ENCODE results near the gene UNC45A. TPM values are rescaled to one million over a fixed set of nuclear protein-coding genes. Genes with fewer than 3 reads are reported as not detected.

UNC45A gene
- polyA plus RNA-seq, 3 donors = 71.9 to 76.7 (median 73.3) TPM

DNA sequence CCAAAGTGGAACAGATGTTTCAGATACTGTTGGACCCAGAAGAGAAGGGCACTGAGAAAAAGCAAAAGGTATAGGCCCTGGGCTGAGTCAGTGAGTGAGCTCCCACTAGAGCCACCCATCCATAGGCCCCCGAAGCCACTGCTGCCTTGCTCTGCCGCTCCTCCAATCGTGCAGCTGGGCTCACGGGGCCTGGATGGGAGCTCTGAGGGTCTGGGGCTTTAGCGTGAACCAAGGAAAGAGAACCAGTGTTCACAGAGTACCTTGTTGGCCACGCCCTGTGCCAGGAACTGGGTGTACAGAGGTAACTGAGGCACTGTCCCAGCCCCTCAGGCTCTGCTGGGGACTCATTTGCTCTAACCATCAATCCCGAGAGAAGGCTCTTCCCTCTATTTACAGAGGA, 4.7 kb downstream of the UNC45A start:
- DNase-seq = no peak

DNA sequence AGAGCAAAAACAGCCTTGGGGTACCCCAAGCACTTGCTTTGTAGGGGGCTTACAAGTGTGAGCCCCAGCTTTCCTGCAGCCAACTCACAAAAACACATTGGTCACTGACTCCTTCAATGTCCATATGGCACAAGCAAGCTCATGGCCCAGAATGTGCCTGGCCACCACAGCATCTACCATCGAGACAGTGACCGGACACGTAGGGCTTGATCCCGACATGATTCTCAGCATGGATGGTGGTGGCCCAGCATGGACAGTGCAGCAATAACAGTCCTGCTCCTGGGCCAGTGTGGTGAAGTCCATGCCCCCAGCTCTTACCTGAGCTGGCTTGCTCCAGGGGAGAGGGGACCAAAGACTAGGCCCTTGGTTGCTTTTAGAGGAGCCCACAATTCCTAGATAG, 6.0 kb downstream of the UNC45A start:
- DNase-seq = no peak

DNA sequence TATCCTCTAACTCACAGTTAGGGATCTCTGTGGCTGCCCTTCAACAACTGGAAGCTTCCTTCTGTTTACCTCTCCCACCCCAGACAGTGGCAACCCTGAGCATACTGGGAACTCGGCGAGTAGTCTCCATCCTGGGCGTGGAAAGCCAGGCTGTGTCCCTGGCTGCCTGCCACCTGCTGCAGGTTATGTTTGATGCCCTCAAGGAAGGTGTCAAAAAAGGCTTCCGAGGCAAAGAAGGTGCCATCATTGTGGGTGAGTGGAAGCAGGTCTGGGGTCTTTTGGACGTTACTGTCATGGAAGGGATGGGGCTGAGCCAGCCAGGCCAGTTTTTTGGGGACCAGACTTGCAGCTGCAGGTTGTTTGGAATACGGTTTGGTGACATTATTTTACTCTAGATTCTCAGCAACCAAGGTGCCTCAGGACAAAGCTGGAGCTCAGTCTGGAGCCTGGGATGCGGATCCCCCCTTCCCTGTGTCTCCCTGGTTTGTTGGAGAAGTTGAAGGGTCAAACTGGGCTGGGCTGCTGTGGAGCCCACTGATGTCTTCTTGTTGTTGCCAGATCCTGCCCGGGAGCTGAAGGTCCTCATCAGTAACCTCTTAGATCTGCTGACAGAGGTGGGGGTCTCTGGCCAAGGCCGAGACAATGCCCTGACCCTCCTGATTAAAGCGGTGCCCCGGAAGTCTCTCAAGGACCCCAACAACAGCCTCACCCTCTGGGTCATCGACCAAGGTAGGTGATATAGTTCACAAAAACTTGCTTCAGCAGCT, 7.5 kb downstream of the UNC45A start:
- no peak for DNase-seq

- no peak for DNase-seq
These were observed 10.0 kb downstream of the UNC45A start for GRCh38 chr15:90945091-90945490.

GRCh38 chr15:90946538-90946937, 11.5 kb downstream of the UNC45A start:
- no peak for DNase-seq

- DNase-seq = no peak
These were observed 12.0 kb downstream of the UNC45A start for GRCh38 chr15:90946941-90947576.

- no peak for DNase-seq
These were observed 12.7 kb downstream of the UNC45A start for GRCh38 chr15:90947577-90948357.

- no peak for DNase-seq
These were observed 13.4 kb downstream of the UNC45A start for GRCh38 chr15:90948506-90948905.

GRCh38 chr15:90949979-90950675, 15.0 kb downstream of the UNC45A start:
- DNase-seq = no peak

- DNase-seq = no peak
These were observed 15.6 kb downstream of the UNC45A start for GRCh38 chr15:90950676-90951075.

GRCh38 chr15:90952901-90953677, 18.0 kb downstream of the UNC45A start:
- no peak for DNase-seq

DNA sequence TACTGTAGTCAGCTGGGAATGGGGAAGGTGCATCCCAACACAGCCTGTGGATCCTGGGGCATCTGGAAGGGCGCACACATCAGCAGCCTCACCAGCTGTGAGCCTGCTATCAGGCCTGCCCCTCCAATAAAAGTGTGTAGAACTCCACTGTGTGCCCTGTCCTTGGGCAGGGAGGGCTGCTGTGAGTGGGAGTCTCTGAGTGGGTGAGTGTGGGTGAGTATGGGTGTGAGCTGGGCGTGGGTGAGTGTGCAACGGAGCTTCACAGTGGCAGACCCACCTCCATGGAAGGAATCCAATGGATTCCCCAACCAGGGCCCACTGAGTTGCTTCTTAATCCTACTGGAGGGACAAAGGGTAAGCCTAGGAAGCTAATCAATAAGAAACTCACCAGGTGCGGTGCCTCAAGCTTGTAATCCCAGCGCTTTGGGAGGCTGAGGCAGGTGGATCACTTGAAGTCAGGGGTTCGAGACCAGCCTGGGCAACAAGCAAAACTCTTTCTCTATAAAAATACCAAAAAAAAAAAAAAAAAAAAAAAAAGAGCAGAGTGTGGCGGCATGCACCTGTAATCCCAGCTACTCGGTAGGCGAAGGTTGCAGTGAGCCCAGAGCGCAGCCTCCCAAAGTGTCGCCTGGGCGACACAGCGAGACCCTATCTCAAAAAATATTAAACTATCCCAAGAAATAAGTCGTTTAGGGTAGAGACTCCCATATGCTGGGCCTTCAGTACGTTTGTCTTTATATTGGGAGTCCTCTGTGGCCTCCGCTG, 19.0 kb downstream of the UNC45A start:
- no peak for DNase-seq

DNA sequence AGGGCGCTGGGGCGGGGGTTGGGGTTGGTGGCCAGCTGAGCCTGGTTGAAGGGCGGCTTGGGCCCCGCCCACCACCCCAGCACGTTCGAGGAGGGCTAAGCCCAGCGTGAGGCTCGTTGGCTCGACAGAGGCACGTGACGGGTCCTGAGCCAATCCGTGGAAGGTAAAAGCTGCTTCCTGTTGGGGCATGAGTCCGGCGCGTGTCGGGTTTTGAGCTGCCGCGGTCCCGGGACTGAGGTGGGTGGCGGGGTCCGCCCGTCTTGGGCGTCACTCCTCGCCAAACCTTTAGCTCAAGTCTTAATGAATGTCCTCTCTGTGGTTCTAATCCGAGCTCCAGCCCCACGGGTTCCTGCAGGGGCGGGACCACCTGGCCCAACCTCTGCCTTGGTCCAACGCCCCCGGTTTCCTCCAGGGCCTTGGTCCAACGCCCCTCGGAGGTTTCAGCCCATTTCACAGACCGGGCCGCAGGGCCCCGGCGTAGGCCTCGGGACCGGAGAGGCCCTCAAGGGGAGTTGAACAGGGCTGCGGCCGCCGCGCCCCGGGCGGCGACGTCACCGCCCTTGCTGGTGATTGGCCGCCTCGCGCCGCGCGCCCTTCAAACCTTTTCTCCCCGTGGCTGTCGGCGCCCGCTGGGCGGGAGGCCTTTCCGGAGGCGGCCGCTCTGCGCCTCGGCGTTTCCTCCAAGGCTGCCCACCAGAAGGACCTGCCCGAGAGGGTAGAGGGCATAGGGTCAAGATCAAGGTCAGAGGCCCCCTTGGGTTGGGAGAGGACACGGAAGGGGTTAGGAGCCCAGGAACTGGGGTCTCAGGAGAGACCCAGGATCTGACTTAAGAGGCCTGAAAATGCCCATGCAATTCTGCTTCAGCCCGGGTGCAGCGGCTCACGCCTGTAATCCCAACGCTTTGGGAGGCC, 19.9 kb downstream of the UNC45A start, which contains the start of gene RCCD1:
TSS of gene RCCD1 (plus strand) at position 173 of the 912 bp plus-strand sequence. CDS start 1,851 bp downstream, outside the sequence.
- peak; percentile 93 for DNase-seq

DNA sequence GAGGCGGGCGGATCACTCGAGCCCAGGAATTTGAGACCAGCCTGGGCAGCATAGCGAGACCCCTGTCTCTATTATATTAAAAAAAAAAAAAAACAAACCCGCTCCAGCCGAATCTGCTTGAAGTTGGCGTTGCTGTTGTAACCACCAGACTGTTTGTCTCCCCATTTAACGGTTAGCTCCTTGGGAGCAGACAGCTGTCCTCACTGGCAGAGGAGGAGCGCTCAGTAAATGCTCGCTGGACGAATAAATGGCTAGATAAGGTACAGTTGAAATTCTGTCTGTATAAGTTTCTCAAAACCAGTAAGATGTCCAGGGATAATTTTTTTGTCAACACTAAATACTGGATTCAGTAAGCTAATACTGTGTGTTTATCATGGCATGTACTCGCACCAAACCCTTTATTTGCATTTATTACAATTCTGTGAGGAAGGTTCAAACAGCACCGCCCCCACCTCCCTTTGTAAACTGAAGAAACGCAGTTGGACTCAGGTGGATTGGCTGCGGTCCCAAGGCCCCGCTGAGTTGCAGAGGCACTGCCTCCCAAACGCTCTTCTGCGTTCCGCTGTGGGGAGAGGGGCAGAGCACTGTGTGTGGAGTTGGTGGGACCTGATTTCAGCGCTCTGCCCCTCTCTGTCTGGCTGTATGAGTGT, 20.7 kb downstream of the UNC45A start:
- no peak for DNase-seq

DNA sequence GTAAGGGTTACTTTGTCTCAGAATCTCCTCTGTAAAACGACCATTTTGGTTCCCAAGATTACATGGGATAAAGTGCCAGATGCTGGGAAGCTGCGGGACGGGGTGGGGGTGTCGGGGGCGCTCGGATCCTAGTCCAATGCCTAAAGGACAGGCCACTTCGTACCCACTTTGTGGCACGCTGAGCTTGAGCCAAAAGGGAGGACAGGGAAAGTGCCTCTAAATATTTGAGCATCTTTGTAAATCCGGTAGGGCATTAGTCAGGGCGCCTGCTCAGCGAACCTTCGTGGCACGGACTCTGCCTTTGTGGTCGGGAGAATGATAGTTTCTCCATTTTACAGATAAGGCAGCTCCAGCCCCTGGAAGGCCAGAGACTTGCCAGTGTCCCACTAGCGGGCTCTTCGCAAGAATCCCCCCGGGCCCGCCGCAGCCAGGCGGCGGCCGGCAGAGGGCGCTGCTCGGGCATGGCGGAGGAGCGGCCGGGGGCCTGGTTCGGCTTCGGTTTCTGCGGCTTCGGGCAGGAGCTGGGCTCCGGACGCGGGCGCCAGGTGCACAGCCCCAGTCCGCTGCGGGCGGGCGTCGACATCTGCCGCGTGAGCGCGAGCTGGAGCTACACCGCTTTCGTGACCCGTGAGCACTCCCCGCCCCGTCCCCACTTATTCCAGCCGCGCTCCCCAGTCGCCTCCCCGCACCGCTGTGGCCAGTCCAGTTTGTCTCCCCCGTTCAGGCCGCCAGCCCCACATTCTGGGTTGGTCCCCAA, 21.4 kb downstream of the UNC45A start:
- peak; percentile 80 for DNase-seq

DNA sequence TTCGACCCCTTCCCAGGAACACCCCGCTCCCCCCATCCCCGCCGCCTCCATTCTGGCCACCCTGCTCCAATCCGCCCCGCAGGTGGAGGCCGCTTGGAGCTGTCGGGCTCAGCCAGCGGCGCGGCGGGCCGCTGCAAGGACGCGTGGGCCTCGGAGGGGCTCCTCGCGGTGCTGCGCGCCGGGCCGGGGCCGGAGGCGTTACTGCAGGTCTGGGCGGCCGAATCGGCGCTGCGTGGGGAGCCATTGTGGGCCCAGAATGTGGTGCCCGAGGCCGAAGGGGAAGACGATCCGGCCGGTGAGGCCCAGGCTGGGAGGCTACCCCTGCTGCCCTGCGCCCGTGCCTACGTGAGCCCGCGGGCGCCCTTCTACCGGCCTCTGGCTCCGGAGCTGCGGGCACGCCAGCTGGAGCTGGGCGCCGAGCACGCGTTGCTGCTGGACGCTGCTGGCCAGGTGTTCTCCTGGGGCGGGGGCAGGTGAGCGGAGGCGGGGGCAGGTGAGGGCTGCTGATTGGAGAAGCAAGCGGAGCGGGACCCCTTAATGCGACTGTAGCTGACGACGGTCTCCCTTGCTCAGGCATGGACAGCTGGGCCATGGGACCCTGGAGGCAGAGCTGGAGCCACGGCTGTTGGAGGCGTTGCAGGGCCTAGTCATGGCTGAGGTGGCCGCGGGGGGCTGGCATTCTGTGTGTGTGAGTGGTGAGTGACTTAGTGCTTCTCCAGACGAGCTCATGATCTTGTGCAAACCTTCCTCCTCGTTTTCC, 22.1 kb downstream of the UNC45A start:
- DNase-seq = peak; percentile 35

DNA sequence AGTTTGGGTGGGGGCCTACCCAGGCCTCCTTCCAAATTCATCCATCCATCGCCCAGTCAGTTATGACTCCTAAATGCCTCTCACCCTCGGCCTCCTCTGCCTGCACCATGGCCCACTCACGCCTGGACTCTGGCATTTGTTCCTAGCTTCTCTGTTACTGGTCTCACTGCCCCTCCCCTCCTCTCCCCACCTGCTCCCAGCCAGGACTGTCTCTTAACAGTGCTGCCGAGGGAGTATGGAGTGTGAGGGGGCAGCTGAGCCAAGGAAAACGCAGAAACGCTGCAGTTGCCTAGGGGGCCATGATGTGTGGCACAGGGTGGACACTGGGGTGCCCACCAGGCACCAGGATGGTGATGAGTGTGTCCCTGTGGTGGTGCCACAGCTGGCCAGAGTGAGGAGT, 22.7 kb downstream of the UNC45A start:
- no peak for DNase-seq

Measured in renal pelvis (tissue), 4 donors.